HepG2 (cell line): ENCODE results near the gene GPHN. TPM values are rescaled to one million over a fixed set of nuclear protein-coding genes. Genes with fewer than 3 reads are reported as not detected.

ENCODE experiments used
- CEBPB ChIP-seq: IDR thresholded peaks from 2 replicates; pipeline ENCODE4 v1.6.1; 2011; ENCODE audit warnings: low read depth, low read length, improper control_type of control experiment, borderline replicate concordance
- CHD4 ChIP-seq: fragments of 200-600 bp; sonication (generic); IDR thresholded peaks from 2 replicates; pipeline ENCODE4 v1.7.0; 2017; ENCODE audit warnings: mild to moderate bottlenecking, low read length, borderline replicate concordance
- DMAP1 ChIP-seq: IDR thresholded peaks from 2 replicates; pipeline ENCODE4 v1.6.1; 2016
- HOMEZ ChIP-seq: IDR thresholded peaks from 2 replicates; pipeline ENCODE4 v1.6.1; 2016; ENCODE audit warnings: low read depth
- IRF2 ChIP-seq: IDR thresholded peaks from 2 replicates; pipeline ENCODE4 v1.6.1; 2018; ENCODE audit warnings: missing genetic modification reagents, missing compliant biosample characterization
- MED8 ChIP-seq: sonication (generic); formaldehyde crosslinking; IDR thresholded peaks from 2 replicates; pipeline ENCODE4 v1.8.1; 2023; ENCODE audit warnings: mild to moderate bottlenecking, missing genetic modification reagents; ENCODE audit not compliant: insufficient replicate concordance
- POLR2AphosphoS2 ChIP-seq: IDR thresholded peaks from 2 replicates; pipeline ENCODE4 v1.6.1; 2011; ENCODE audit warnings: low read depth, low read length, improper control_type of control experiment
- RNF219 ChIP-seq: sonication (generic); formaldehyde crosslinking; IDR thresholded peaks from 2 replicates; pipeline ENCODE4 v1.5.0; 2020; ENCODE audit warnings: mild to moderate bottlenecking, missing genetic modification reagents
- SOX13 ChIP-seq, 3 experiments: fragments of 450-650 bp in 1 of 3; sonication (generic) in 1 of 3; formaldehyde crosslinking in 1 of 3; IDR thresholded peaks in 2 of 3; conservative IDR thresholded peaks in 1 of 3; 2 replicates each; pipeline versions ENCODE4 v1.5.0 to v1.6.1; 2016 to 2020; ENCODE audit warnings: antibody characterized with exemption in 1 of 3, mild to moderate bottlenecking in 1 of 3, missing compliant biosample characterization in 1 of 3, missing genetic modification reagents in 1 of 3, moderate library complexity in 1 of 3
- THAP8 ChIP-seq: sonication (generic); formaldehyde crosslinking; IDR thresholded peaks from 2 replicates; pipeline ENCODE4 v1.5.1; 2020; ENCODE audit warnings: missing genetic modification reagents, mild to moderate bottlenecking, borderline replicate concordance
- THAP9 ChIP-seq: sonication (generic); formaldehyde crosslinking; IDR thresholded peaks from 2 replicates; pipeline ENCODE4; 2020; ENCODE audit warnings: missing genetic modification reagents, mild to moderate bottlenecking, borderline replicate concordance
- YEATS4 ChIP-seq: sonication (generic); formaldehyde crosslinking; IDR thresholded peaks from 2 replicates; pipeline ENCODE4 v1.4.0; 2020; ENCODE audit warnings: missing genetic modification reagents, borderline replicate concordance
- ZBTB7B ChIP-seq: sonication (generic); formaldehyde crosslinking; IDR thresholded peaks from 2 replicates; pipeline ENCODE4 v1.4.0; 2020; ENCODE audit warnings: missing genetic modification reagents
- ZFP36L2 ChIP-seq: sonication (generic); formaldehyde crosslinking; IDR thresholded peaks from 2 replicates; pipeline ENCODE4 v1.4.0; 2020; ENCODE audit warnings: missing genetic modification reagents
- ZFP41 ChIP-seq: sonication (generic); formaldehyde crosslinking; IDR thresholded peaks from 2 replicates; pipeline ENCODE4 v1.4.0; 2020; ENCODE audit warnings: mild to moderate bottlenecking, missing genetic modification reagents, borderline replicate concordance
- ZNF124 ChIP-seq: sonication (generic); formaldehyde crosslinking; IDR thresholded peaks from 2 replicates; pipeline ENCODE4 v1.4.0; 2020; ENCODE audit warnings: missing genetic modification reagents
- ZNF3 ChIP-seq: IDR thresholded peaks from 2 replicates; pipeline ENCODE4 v1.7.0; 2017; ENCODE audit warnings: inconsistent platforms
- ZNF317 ChIP-seq: sonication (generic); formaldehyde crosslinking; IDR thresholded peaks from 2 replicates; pipeline ENCODE4 v1.5.0; 2020; ENCODE audit warnings: mild to moderate bottlenecking, missing genetic modification reagents
- ZNF552 ChIP-seq: sonication (generic); formaldehyde crosslinking; IDR thresholded peaks from 2 replicates; pipeline ENCODE4 v1.9.0; 2022; ENCODE audit warnings: missing genetic modification reagents, mild to moderate bottlenecking, borderline replicate concordance
- ZNF562 ChIP-seq: sonication (generic); formaldehyde crosslinking; IDR thresholded peaks from 2 replicates; pipeline ENCODE4 v1.8.0; 2022; ENCODE audit warnings: missing genetic modification reagents, borderline replicate concordance
- polyA plus RNA-seq, 8 experiments: library from polyadenylated mRNA; depleted of rRNA in 3 of 8; stranded (reverse) in 7 of 8; unstranded in 1 of 8; fragments of >200 nt; fragmentation: Illumina TruSeq in 4 of 8; extraction: Trizol in 4 of 8; gene quantifications; 2 replicates each; pipeline versions ENCODE4 v1.2.1 to v1.2.3, GENCODE V29; 2011 to 2016; ENCODE audit warnings: low read depth in 4 of 8, missing spikeins in 1 of 8, mixed read lengths in 1 of 8; ENCODE audit not compliant: insufficient read depth in 1 of 8
- total RNA-seq, 5 experiments: library from RNA; depleted of rRNA; stranded (reverse); fragments of >200 nt; fragmentation: Illumina TruSeq; extraction: Trizol; gene quantifications; 2 replicates each; pipeline ENCODE4 v1.2.3, GENCODE V29; 2016; ENCODE audit warnings: low read depth in 1 of 5

The GPHN gene
- total and polyA plus RNA-seq, 2 of the 13 experiments (the other 11 are each of a cell fraction or from before 2014, with no cell fraction given): 12.7 to 19.2 TPM

GRCh38 chr14:66859063-66859671 is 351.2 kb downstream of the GPHN start (continued):
- TF ChIP-seq CHD4: no peak
- TF ChIP-seq ZFP36L2: no peak
- TF ChIP-seq DMAP1: no peak
- TF ChIP-seq RNF219: no peak
- TF ChIP-seq ZNF552: no peak
- no peak for TF ChIP-seq ZNF124
- no peak for TF ChIP-seq ZNF562 (CRISPR knock-in tag)
- peak; percentile 25; the same call in 1 of the 2 replicates for TF ChIP-seq HOMEZ (CRISPR knock-in tag)
- no peak for TF ChIP-seq IRF2 (CRISPR knock-in tag)
- TF ChIP-seq THAP8 (CRISPR knock-in tag): no peak
- peak; percentile 80 for TF ChIP-seq CEBPB
- TF ChIP-seq SOX13 (IDR thresholded peaks at IDR 0.05): no peak
- no peak for TF ChIP-seq SOX13 (CRISPR knock-in tag; conservative IDR thresholded peaks at IDR 0.05 in 1 of 2, IDR thresholded peaks at IDR 0.05 in 1 of 2)
- no peak for TF ChIP-seq MED8 (CRISPR knock-in tag)
- no peak for TF ChIP-seq ZFP41 (CRISPR knock-in tag)
- no peak for TF ChIP-seq YEATS4 (CRISPR knock-in tag)
- no peak for TF ChIP-seq POLR2AphosphoS2
- TF ChIP-seq ZNF317 (CRISPR knock-in tag): no peak
- no peak for TF ChIP-seq ZNF3
- TF ChIP-seq ZBTB7B (CRISPR knock-in tag): peak; percentile 86
- no peak for TF ChIP-seq THAP9
